K562 (cell line): ENCODE measurements around the gene UTS2R. TPM values are rescaled to one million over a fixed set of nuclear protein-coding genes. Genes with fewer than 3 reads are reported as not detected.

Experiments used
- ETV5 ChIP-seq: sonication (generic); formaldehyde crosslinking; IDR thresholded peaks from 2 replicates; pipeline ENCODE4 v1.4.0; 2020; ENCODE audit warnings: low read depth, mild to moderate bottlenecking, missing genetic modification reagents
- ILF3 ChIP-seq: fragments of 450-650 bp; IDR thresholded peaks from 2 replicates; pipeline ENCODE4 v1.6.1; 2018; ENCODE audit warnings: antibody characterized with exemption, mild to moderate bottlenecking, moderate library complexity, borderline replicate concordance
- NFYB ChIP-seq: IDR thresholded peaks from 2 replicates; pipeline ENCODE4 v1.6.1; 2011; ENCODE audit warnings: mild to moderate bottlenecking, moderate library complexity; ENCODE audit not compliant: insufficient read length; ENCODE audit errors: extremely low read depth
- SIX5 ChIP-seq, 2 experiments: IDR thresholded peaks; 2 replicates each; pipeline ENCODE4 v1.6.1; 2011; ENCODE audit warnings: low read length in 2 of 2, borderline replicate concordance in 1 of 2, low read depth in 1 of 2, mild to moderate bottlenecking in 1 of 2, moderate library complexity in 1 of 2; ENCODE audit not compliant: insufficient read depth in 1 of 2
- ZNF217 ChIP-seq: sonication (generic); formaldehyde crosslinking; IDR thresholded peaks from 2 replicates; pipeline ENCODE4 v1.8.0; 2022; ENCODE audit warnings: mild to moderate bottlenecking, missing genetic modification reagents
- polyA plus RNA-seq, 8 experiments: library from polyadenylated mRNA; depleted of rRNA in 4 of 8; stranded (reverse) in 5 of 8; unstranded in 3 of 8; fragments of >200 nt; fragmentation: Nextera tagmentation in 2 of 8; fragmentation: Illumina TruSeq in 1 of 8; extraction: Ambion mirVana in 2 of 8; extraction: Trizol in 1 of 8; gene quantifications; 2 replicates each; pipeline versions ENCODE4 v1.2.1 to v1.2.3, GENCODE V29; 2011 to 2014; ENCODE audit warnings: inconsistent platforms in 1 of 8, missing spikeins in 1 of 8
- total RNA-seq, 7 experiments: library from RNA; depleted of rRNA in 6 of 7; stranded (reverse); fragments of >200 nt in 6 of 7; fragmentation: Illumina TruSeq in 2 of 7; extraction: Trizol in 2 of 7; gene quantifications; 2 replicates each; pipeline versions ENCODE4 v1.2.1 to v1.2.3, GENCODE V29; 2011 to 2021; ENCODE audit warnings: low replicate concordance in 1 of 7
- TF ChIP-seq, protein P1 (sequence below), 2 experiments: fragments of 450-650 bp; IDR thresholded peaks; 2 replicates each; pipeline ENCODE4 v1.6.1; 2016; ENCODE audit warnings: mild to moderate bottlenecking in 2 of 2, borderline replicate concordance in 1 of 2, low read depth in 1 of 2, moderate library complexity in 1 of 2
- TF ChIP-seq, protein P2 (sequence below): sonication (generic); formaldehyde crosslinking; IDR thresholded peaks from 2 replicates; pipeline ENCODE4 v1.8.0; 2022; ENCODE audit warnings: missing genetic modification reagents, mild to moderate bottlenecking, borderline replicate concordance

UTS2R gene
- total and polyA plus RNA-seq, 9 of the 15 experiments (the other 6 are each of a cell fraction or from before 2014, with no cell fraction given): 0.22 TPM; not detected in 8

DNA sequence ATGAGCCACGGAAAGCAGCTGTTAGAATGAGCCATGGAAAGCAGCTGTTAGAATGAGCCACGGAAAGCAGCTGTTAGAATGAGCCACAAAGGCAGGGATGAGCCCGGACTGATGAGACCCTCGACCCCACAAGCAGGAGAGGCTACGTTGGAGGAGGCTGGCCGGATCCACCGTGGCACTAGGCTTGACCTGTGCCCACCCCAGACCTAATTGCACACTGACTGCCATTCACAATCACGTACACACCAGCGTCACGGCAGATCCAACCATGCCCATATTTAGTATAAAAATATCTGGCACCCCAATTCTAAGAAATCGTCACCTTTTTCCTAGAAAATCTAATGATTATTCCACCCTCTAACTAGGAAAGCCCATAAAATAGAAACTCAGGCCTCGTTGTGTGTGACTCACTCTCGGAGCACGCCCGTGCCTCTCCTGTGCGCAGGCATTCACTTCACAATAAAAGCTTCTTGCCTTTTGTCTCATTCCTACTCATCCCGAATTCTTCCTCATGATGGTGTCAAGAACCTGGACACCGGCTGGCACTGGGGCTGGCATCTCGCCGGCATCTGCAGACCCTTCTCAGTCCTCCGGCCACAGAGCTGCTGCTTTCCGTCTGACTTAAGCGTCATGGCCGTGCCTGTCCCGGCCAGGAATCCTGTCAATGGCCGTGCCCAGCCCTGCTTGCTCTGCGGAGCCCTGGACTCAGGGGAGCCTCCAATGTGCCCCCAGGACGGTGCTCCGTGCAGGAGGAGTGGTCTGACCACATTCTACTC, 32.5 kb upstream of the UTS2R start (continued):
- TF ChIP-seq, protein P1, sequence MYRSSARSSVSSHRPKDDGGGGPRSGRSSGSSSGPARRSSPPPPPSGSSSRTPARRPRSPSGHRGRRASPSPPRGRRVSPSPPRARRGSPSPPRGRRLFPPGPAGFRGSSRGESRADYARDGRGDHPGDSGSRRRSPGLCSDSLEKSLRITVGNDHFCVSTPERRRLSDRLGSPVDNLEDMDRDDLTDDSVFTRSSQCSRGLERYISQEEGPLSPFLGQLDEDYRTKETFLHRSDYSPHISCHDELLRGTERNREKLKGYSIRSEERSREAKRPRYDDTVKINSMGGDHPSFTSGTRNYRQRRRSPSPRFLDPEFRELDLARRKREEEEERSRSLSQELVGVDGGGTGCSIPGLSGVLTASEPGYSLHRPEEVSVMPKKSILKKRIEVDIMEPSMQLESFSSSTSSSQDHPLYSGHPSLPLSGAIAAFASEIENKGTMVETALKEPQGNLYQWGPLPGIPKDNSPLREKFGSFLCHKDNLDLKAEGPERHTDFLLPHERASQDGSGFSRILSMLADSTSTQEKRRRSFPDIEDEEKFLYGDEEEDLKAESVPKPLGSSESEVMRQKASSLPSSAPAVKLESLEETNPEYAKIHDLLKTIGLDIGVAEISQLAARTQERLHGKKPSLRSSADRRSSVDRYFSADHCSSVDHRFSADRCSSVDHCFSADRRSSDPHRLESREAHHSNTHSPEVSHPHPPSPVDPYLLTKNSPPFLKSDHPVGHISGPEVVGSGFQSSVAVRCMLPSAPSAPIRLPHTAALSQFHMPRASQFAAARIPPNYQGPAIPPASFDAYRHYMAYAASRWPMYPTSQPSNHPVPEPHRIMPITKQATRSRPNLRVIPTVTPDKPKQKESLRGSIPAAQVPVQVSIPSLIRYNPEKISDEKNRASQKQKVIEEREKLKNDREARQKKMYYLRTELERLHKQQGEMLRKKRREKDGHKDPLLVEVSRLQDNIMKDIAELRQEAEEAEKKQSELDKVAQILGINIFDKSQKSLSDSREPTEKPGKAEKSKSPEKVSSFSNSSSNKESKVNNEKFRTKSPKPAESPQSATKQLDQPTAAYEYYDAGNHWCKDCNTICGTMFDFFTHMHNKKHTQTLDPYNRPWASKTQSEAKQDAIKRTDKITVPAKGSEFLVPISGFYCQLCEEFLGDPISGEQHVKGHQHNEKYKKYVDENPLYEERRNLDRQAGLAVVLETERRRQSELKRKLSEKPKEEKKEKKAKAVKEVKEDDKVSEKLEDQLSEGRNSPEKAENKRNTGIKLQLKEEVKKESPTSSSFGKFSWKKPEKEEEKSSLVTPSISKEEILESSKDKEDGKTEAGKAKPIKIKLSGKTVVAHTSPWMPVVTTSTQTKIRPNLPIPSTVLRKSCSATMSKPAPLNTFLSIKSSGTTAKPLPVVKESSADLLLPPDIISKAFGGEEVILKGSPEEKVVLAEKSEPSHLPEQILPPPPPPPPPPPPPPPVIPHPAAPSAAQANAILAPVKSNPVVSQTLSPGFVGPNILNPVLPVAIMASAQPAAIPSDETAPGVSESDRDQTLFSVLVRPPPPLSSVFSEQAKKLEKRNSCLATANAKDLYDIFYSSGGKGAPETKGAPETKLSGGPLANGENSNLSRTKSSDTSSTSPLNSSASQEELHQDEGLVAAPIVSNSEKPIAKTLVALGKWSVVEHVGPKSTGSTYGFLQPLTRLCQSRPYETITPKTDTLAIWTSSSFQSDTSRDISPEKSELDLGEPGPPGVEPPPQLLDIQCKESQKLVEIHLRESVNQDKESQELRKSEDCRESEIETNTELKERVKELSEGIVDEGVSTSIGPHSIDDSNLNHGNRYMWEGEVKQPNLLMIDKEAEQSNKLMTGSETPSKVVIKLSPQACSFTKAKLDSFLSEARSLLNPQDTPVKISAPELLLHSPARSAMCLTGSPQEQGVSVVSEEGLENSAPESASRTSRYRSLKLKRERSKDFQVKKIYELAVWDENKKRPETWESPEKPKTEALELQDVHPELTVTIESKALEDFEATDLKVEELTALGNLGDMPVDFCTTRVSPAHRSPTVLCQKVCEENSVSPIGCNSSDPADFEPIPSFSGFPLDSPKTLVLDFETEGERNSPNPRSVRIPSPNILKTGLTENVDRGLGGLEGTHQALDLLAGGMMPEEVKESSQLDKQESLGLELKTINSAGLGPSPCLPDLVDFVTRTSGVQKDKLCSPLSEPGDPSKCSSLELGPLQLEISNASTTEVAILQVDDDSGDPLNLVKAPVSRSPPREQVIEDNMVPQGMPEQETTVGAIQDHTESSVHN (IDR thresholded peaks at IDR 0.05; ENCODE audit: borderline replicate concordance in 1 of 2, low read depth in 1 of 2): peak in 1 of 2 experiments; percentile 91; a peak in 2 of 4 replicates
- TF ChIP-seq ILF3 (no peak), SIX5 (IDR thresholded peaks at IDR 0.05; ENCODE audit: borderline replicate concordance in 1 of 2, insufficient read depth in 1 of 2, low read depth in 1 of 2, low read length in 2 of 2) (no peak), ZNF217 (CRISPR knock-in tag) (no peak), NFYB (no peak), ETV5 (CRISPR knock-in tag) (no peak; the same call in 1 of the 2 replicates)
- TF ChIP-seq, protein P2, sequence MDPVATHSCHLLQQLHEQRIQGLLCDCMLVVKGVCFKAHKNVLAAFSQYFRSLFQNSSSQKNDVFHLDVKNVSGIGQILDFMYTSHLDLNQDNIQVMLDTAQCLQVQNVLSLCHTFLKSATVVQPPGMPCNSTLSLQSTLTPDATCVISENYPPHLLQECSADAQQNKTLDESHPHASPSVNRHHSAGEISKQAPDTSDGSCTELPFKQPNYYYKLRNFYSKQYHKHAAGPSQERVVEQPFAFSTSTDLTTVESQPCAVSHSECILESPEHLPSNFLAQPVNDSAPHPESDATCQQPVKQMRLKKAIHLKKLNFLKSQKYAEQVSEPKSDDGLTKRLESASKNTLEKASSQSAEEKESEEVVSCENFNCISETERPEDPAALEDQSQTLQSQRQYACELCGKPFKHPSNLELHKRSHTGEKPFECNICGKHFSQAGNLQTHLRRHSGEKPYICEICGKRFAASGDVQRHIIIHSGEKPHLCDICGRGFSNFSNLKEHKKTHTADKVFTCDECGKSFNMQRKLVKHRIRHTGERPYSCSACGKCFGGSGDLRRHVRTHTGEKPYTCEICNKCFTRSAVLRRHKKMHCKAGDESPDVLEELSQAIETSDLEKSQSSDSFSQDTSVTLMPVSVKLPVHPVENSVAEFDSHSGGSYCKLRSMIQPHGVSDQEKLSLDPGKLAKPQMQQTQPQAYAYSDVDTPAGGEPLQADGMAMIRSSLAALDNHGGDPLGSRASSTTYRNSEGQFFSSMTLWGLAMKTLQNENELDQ (CRISPR knock-in tag): no peak
